NCI-H1105 treated with DMSO at 0.1 percent for 48 hours (cell line): ENCODE data around the gene MATK.
"Not testable (repeated sequence)": the region's sequence is repeated elsewhere in the genome, so short reads cannot be mapped to it uniquely, and the experiment has no call there.

ENCODE experiments used
- DNase-seq: peaks from one replicate; lab custom pipeline; 2025; lab: John Stamatoyannopoulos, UW

The MATK gene

DNA sequence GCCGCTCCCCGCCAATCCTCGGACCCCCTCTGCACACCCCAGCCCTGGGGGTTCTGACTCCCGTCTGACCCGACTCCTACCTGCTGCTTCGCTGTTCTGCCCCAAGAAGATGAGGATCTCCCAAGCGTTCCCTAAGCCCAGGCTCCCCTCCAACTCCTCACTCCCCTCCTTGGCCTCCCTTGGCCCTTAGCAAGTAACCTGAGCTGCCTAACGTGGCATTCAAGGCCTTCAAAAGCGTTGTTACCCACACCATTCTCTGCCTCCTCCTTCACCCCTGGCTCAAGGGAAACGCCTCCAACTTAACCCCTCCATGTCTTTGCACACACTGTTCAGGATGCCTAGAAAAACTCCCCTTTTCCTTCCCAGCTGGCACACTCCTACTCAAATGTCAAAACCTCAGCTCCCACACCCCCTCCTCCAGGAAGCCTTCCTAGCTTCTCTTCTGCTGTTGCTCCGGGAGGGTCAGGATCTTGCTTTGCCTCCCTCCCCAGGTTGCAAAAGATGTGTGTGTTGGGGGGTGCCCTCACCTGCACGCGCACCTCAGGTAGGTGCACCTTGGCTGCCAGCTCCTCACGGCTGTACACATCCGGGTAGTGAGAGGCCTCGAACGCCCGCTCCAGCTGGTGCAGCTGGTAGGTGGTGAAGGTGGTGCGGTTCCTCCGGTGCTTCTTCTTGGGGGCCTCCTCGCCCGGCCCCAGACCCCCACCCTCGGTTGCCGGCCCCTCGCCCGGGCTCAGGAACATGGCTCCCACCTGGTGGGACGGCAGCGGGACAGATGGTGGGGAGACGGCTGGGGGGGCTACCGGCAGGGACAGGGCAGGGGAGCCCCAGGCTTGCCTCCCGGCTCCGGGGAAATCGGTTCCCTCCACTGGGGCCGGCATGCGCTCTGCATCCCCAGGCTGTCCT lies 14.9 kb downstream of the MATK start:
- no peak for DNase-seq

DNA sequence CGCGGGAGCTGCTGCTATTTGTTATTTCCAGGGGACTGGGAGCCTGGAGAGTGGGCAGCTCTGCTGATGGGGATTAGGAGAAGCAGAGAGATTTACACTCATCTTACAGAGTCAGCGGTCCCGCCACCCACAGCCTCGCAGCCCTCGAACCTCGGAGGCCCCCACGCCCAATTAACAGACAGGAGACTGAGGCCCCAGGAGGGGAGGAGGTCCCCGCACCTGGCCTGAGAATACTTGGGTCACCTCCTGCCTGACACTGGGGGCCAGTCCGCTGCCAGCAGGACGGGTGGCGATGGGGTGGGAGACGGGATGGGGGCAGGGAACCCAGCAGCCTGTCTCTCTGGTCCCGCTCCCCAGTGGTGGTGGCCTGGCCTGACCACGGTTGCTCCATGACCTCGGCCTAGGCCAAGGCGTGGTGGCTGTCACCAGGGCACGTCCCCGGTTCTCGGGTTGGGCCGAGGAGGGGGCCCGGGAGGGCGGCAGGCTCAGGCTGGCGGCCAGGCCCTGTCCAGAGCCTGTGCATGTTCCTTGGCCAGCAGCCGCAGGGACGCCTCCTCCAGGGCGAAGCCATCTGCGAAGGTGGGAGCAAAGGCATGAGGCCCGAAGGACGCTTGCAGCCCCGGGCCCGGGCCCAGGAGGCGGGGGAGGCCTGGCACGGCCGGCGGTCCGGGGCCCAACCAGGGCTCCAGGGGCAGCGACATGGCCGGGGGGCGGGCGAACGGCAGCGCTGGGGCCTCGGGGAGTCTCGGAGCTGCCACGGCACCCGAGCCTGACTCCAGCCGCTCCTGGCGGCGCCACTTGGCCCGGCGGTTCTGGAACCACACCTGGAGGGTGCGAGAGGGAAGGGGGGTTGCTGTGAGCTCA lies 15.8 kb downstream of the MATK start:
- no peak for DNase-seq

GRCh38 chr19:3769494-3769893 lies 16.7 kb downstream of the MATK start:
- DNase-seq = no peak

DNA sequence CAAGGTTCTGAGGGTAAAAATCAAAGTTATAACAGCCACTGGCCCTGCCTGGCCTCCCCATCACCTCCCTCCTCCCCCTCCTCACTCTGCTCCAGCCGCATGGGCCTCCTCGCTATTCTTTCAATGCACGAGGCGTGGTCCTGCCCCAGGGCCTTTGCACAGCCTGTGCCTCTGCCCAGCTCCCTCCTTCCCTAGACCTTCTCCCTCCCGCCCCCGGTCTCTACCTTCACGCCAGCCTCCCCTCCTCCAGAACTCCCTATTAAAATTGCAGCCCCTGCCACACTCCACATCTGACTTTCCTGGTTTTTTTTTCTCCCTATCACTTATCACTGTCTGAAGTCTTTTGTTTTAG lies 17.5 kb downstream of the MATK start:
- no peak for DNase-seq

- no peak for DNase-seq
Observed at GRCh38 chr19:3768015-3768747, 18.0 kb downstream of the MATK start.

DNA sequence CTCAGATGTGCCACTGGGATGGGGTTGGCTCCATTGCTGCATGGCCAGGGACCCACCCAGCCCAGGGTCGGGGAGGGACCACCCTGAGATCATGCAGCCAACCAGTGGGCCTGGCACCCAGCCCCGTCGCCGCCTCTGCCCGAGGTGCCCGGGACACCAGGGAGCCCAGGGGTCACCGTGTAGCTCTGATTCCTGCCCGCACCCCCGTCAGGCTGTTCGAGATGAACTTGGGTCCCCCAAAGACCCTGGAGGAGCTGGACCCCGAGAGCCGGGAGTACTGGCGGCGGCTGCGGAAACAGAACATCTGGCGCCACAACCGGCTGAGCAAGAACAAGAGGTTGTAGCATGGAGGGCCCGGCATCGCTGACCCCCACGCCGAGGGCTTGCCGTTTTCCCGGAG lies 19.1 kb downstream of the MATK start:
- no peak for DNase-seq

DNA sequence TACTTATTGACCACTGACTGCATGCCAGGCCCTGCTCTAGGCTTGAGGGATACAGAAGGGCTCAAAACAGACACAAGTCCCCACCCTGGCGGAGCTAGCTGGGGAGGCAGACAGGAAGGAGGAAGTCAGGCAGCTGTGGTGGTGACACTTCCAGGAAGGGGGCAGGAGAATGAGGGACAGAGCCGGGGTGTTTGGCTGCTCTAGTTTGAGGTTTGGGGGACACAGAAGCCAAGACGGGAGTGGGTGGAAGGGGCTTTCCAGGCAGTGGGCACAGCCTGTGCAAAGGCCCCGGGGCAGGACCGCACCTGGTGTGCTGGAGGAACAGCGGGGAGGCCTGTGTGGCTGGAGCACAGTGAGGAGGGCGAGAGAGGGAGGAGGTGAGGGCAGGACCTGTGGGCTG lies 19.7 kb downstream of the MATK start:
- no peak for DNase-seq

- not testable (repeated sequence) for DNase-seq
Observed at GRCh38 chr19:3765757-3766156, 20.4 kb downstream of the MATK start.

DNA sequence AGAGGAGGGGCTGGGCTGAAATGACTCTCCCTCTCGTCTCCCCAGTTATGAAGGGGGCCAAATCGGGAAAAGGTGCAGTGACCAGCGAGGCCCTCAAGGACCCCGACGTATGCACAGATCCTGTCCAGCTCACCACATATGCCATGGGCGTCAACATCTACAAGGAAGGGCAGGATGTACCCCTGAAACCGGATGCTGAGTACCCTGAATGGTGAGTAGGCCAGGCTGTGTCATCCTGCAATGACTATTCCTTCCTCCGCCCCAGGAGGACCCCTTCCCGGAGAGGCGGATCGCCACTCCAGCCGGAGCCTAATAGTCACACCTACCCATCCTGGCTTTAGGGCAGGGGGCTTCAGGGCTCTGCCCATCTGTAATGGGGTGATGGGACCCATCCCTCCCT lies 21.1 kb downstream of the MATK start:
- DNase-seq = no peak

DNA sequence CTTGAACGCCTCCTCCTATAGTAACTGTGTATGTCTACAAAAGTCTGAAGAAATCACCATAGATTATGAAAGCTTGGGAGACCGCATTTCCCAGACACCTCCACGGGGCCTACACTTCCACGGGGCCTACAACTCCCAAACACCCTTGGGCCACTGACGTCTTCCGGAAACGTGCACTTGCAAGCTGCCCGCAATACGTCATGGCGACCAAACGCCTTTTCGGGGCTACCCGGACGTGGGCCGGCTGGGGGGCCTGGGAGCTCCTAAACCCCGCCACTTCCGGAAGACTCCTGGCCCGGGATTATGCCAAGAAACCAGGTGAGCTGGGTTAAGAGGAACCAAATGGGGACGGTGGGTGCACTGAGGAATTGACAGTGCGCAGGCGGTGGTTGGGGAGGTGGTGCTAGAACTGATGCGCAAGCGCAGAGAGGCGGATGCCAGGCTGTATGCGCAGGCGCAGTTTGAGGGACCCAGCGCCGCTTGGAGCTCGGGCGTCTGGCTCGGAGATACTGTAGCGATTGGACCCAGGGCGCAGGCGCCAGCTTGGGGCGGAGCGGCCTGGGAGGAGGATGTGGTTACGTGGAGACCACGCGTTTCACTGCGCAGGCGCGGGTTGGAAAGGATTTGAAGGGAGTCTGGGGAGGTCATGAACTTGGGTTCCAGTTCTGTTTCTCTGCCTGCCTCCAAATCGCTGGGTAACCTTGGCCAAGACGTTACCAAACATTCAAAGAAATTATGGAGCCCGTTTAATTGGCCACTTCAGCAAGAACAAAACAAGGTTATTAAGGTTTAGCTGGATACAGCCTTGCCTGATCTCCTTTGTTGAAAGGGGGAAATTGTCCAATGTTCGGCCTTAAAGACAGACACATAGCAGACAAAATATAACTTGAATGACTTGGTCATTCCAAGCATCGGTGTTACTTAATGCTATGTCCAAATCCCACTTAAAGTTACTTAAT lies 23.4 kb downstream of the MATK start, which contains the start of gene MRPL54:
Gene MRPL54, plus strand, starts transcription at position 182 of the 959 bp plus-strand sequence. Its CDS starts 19 bp downstream, at position 201.
- peak; percentile 98 for DNase-seq

- DNase-seq = no peak
Observed at GRCh38 chr19:3762130-3762473, 24.1 kb downstream of the MATK start.

DNA sequence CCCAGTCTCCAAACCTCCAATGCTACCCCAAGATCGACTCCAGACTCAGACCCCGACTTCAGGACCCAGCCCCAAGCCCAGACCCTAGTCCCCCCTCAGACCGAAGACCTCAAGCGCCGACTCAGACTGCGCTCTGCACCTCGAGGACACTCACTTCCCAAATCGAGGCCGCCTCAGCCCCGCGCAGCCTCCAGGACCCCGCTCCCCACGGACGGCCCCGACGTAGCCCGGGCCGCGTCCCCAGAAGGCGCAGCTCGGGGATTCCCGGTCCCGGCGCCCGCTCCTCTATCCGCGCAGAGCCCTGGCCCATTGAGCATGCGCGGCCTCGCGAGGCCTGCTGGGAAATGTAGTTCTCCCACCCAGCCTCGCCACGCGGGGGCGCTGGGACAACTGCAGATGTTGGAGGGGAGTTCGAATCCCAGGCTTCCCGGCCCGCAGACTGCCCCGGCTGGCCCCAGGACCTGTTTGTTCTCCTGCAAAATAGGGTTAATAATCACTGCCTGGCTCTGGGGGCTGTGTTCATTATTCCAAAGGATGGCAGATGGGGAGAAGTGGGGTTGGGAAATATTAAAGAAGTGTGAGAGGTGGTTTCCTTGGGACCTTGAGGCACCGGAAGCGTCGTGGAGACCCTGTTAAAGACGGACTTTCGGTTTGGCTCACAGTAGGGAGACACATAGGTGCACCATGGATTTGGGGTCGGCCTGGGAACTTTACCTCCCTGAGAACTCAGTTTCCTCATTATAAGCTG lies 24.6 kb downstream of the MATK start, which contains the start of gene APBA3:
Gene APBA3, minus strand, starts transcription at position 311 of the 748 bp plus-strand sequence. CDS start 1,428 bp downstream, outside the sequence.
- peak; percentile 74 for DNase-seq

DNA sequence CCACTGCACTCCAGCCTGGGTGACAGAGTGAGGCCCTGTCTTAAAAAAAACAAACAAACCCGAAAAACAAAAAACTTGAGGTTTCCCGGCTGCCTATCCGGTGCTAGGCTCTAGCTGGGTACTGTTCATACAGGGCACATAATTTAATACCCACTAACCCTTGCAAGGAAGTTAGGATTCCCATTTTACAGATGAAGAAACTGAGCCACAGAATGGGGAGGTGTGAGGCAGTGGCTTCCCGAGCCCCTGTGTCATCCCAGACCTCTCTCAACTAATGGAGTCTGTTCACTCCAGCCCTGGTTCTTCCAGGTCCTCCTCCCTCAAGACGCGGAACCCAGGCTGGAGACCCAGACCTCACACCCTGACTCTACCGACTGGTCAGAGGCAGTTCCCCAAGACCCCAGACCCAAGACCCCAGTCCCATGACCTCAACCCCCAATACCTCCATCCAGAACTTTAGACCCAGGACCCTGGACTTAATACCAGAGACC lies 25.3 kb downstream of the MATK start:
- no peak for DNase-seq

- DNase-seq = no peak
Observed at GRCh38 chr19:3759482-3760254, 26.5 kb downstream of the MATK start.

DNA sequence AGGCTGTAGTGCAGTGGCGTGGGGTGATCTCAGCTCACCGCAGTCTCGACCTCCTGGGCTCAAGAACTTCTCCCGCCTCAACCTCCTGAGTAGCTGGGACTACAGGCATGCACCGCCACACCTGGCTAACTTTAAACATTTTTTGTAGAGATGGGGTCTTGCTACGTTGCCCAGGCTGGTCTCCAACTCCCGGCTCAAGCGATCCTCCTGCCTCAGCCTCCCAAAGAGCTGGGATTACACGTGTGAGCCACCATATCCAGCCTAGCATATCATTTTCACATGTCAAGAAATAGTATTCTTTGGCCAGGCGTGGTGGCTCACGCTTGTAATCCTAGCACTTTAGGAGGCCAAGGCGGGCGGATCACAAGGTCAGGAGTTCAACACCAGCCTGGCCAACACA lies 27.9 kb downstream of the MATK start:
- not testable (repeated sequence) for DNase-seq

DNA sequence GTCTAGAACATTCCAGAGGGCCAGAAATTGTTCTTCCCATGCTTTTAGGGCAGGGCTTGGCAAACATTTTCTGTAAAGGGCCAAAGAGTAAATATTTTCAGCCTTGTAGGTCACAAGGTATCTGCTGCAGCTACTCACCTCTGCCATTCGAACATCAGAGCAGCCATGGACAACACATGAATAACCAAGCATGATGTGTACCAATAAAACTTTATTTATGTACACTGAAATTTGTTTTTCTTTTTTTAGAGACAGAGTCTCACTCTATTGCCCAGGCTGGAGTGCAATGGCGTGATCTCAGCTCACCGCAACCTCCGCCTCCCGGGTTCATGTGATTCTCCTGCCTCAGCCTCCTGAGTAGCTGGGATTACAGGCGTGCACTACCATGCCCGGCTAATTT lies 28.5 kb downstream of the MATK start:
- not testable (repeated sequence) for DNase-seq

- DNase-seq = no peak
Observed at GRCh38 chr19:3753631-3754410, 32.4 kb downstream of the MATK start.

GRCh38 chr19:3752492-3752891 lies 33.7 kb downstream of the MATK start:
- no peak for DNase-seq

GRCh38 chr19:3751236-3751635 lies 34.9 kb downstream of the MATK start:
- no peak for DNase-seq
